KBM-7 (cell line): ENCODE measurements around the gene CRB2.

Experiments used
- DNase-seq: peaks from one replicate; pipeline ENCODE4 v3.0.0-alpha.2; 2015
- in situ Hi-C: fragments of 300-500 bp; cut with MboI; formaldehyde crosslinking; loops from 2 replicates; pipeline ENCODE4 v1.14.3; 2020; ENCODE audit warnings: low sequenced_read_pairs, low pct_unique_long_range_greater_than_20kb, mixed read lengths

CRB2 gene

GRCh38 chr9:123373447-123373923 is 17.5 kb downstream of the CRB2 start:
- in situ Hi-C loops: no loop called here
- no peak for DNase-seq

DNA sequence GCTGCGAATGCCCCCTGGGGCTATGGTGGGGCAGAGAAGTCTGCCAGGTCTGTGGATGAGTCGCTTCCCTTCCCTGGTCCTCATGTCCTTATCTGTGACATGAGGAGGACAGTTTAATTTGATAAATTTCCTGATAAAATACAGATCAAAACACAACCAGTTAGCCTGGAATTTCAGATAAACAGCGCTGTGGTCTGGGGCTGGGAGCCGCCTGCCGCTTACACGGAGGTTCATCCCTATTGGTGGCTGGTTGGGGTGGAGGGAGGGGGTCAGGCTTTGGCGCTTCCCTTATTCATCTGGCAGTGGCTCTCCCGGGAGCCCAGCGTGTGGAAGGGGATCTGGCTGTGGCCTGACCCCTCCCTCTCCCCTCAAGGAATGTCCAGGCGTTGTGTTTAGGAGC is 17.9 kb downstream of the CRB2 start:
- in situ Hi-C loops: no loop called here
- no peak for DNase-seq

DNA sequence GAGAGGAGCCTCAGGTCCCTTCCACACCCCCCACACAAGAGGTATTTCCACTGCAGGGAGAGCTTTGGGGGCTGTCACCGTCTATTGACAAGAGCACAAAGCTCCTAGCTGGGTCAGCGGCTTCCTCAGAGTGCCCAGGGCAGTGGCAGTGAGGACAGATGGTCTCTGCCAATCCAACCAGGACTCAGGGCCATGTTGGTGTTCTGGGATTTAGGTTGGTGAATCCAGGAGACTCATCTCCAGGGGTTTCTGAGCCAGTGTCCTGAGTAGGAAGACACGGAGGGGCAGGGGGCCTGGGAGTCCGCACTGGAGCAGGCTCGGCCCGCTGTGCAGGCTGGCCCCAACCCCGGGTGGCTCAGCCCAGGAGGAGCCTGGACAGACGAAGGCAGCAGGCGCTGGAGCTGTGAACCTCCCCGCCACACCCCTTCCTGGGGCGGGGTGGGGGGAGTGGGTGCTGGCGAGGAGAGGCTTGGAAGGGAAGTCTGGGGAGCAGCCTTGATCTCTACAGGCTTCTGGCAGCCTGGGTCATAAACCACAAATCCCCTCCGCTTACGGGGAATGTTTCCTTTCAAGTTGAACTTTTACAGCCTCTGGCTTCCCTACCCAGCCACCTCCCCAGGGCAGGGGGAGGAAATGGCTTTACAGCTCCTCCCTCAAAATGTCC is 19.6 kb downstream of the CRB2 start:
- peak; percentile 90 for DNase-seq
- in situ Hi-C loops: no loop called here

DNA sequence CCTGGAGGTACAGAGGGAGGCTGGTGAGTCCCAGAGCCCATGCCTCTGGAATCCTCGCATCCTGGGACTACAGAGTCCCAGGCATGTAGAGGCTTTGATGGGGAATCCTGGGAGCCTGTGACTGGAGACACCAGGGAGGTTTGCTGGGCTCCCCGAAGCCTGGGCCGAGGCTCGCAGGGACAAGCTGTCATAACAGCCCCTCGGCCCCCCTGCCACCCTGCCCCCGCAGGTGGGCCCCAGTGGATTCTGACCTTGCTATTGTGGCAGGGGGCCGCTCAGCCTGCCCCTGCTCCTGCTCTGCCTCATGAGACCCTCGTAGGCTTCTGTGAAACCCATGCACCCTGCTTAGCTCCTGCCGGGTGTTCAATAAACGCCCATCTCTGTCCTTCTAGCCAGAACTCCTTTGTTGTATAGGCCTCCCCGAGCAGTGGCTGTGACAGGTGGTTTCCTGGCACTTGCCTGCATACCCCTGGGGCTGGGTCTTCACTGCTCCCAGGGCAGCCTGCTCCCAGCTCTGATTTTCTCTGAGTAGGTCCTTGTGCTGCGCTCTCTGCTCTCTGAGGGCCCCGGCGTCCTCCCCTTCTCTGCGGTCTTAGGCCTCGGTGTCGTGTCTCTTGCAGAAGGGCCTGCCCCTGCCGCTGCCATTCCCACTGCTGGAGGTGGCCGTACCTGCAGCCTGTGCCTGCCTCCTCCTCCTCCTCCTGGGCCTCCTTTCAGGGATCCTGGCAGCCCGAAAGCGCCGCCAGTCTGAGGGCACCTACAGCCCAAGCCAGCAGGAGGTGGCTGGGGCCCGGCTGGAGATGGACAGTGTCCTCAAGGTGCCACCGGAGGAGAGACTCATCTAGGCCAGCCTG is 20.4 kb downstream of the CRB2 start:
- DNase-seq: no peak
- in situ Hi-C loops: no loop called here

DNA sequence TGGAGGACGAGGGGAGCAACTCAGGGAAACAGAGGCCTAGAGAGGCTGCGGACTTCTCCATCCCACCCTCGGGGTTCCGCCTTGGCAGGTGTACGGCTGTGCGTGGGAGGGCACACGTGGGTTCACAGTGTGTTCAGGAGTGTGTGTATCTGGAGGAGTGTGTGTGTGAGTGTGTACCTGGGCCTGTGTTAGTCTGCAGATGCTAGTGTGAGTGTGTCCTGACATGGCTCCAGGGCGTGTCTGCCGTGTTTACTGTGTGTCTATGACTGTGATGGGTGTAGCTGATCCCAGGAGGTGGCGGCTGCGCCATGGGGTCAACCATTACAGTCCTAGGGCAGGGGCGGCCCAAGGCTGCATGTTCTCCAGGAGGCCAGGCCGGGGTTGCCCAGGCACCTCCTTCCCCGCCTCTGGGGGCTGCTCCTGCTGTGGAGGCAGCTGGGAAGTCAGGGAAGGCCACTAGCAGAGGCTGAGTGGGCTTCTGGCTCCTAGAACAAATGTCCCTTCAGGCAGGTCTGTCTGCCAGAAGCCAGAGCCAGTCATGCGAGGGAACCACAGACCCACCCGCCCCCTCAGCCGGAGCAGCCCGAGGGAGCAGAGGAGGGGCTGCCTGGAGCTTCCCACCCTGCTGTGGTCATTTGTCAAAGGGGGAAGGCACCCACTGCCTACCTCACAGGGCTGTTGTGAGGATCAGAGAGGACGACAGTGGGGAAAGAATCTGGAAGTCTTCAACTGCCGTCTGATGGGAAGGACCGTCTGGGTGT is 21.4 kb downstream of the CRB2 start:
- DNase-seq: peak; percentile 37
- in situ Hi-C loops: no loop called here

DNA sequence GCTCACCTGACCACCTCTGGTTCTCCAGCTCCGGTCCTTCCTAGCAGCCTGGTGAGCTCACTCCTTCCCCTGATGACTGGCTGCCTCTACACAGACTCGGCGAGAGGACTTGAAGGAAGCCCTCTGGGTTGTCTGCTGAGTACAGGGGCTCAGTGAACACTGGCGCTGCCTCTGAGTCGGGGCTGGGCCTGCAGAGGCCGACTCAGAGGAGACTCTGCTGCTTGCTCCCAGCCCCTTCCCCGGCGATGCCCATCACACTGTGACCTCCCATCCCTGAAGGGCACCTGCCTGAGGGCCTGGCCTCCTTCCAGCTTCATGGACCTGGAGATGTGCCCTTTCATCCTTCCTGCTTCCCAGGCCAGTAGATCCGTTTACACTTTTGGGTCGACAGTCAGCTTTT is 22.0 kb downstream of the CRB2 start:
- in situ Hi-C loops: no loop called here
- DNase-seq: no peak

GRCh38 chr9:123378956-123379660 is 23.1 kb downstream of the CRB2 start:
- in situ Hi-C loops: no loop called here
- no peak for DNase-seq

GRCh38 chr9:123380852-123381705 is 25.1 kb downstream of the CRB2 start:
- in situ Hi-C loops: no loop called here
- DNase-seq: no peak

GRCh38 chr9:123382653-123383511 is 26.9 kb downstream of the CRB2 start:
- in situ Hi-C loops: no loop called here
- no peak for DNase-seq

- in situ Hi-C loops: no loop called here
- DNase-seq: no peak
These were observed 27.6 kb downstream of the CRB2 start for GRCh38 chr9:123383512-123384170.

DNA sequence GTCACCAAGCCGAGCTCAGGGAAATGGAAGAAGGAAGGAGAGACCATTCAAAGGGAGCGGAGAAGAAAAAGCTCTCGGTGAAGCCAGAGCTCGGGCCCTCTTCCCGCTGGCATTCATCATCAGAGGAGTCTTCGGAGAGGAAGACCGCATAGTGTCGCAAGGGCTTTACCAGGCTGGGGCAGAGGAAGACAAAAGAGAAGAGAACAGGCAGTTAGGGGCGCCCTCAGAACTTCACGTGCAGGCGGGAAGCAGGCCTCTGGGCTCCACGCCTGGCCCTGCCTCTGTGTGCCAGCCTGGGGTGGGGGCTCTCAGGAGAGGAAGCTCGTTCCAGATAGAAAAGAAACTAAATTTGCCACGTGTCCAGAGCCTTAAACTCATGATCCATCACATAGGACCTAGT is 31.7 kb downstream of the CRB2 start:
- DNase-seq: no peak
- in situ Hi-C loops: no loop called here

DNA sequence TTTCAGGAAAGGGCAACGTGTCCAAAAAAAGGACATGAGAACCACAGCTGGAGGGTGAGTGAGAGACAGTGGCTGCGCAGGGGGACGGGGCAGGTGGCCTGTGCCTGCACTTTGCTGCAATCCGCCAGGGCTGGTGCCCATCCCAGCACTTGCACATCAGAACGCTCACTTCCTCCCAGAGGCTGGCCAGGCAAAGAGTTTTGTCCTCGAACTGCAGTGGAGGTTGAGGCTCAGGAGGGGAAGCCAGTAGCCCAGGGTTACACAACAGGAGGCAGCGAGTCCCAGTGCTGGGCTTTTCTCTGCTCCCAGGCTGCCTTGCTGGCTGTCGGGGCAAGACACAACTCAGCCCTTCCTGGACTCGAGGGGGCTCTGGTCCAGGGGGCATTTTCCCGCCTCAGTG is 33.1 kb downstream of the CRB2 start:
- in situ Hi-C loops: no loop called here

DNA sequence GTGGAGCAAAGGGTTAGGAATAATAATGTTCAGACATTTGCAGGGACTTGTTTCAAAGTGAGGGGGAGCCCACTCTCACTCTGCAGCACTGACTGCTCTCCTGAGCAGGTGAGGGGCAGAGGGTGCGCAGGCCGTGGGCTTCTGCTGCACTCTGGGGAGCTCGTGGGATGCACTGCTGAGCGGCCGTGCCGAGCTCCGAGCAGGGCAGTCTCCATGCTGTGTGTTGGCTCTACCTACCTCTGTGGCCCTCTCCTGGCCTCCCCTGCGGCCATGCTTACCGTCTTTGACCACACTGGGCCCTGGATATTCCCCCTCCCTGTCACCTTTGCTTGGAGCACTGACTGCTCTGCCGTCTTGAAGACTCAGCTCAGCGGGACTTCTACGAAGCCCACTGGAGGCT is 33.7 kb downstream of the CRB2 start:
- in situ Hi-C loops: no loop called here
- no peak for DNase-seq

More for the DNA sequence above, 33.1 kb downstream of the CRB2 start:
- DNase-seq: no peak

DNA sequence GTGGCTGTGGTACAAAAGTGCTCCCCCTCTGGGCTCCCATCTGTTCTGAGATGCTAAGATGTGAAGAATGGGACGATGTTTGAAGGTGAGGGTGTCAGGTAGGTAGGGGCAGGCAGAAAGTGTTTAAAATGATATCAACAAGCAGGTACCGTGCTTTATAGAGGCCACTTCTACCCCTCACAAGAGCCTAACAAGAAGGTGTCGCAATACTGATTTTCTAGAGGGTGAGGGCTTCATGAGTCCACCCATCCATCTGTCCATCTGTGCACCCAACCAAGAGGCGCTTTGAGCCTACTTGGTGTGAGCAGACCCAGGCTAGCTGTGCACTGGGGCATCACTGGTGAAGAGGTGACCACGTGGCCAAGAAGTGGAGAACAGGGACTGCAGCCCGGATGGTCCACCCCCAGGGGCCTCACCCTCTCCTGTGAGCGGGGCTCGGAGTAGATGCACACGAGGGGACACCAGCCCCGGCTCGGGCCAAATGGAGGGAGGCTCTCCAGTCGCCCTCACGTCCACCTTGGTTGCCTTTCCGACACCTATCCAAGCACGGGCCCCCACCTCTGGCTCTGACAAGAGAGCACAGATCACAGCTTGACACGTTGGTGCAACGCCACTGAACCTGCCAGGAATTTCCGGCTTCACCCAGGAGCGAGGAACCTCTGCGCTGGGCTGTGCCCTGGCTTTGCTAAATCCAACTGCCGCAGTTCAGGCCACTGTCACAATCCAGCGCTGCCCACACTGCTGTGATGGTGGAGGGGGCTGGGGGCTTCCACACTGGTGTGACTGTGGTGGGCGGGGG is 34.5 kb downstream of the CRB2 start:
- in situ Hi-C loops: no loop called here
- no peak for DNase-seq

DNA sequence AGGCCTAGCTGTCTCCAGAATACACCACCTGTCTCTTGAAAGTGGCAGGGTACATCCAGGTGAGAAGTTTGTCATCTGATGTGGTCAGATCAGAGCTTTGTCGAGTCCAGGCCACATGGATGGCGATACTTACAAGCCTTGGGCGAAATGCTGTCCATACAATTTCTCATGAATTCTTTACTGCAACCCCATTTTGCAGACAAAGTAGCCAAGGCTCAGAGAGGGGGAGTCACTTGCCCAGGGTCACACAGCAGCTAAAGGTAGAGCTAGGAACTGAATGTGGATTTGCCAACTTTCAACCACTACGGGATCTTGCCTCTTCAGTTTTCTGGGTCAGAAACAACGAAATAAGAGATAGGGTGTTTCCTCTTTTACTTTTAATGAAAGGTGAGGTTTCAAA is 35.2 kb downstream of the CRB2 start:
- in situ Hi-C loops: no loop called here

GRCh38 chr9:123391946-123392345 is 35.9 kb downstream of the CRB2 start:
- in situ Hi-C loops: no loop called here
- no peak for DNase-seq

More for the DNA sequence above, 35.2 kb downstream of the CRB2 start:
- no peak for DNase-seq
